NCI-H2029 treated with DMSO at 0.1 percent for 48 hours (cell line): ENCODE measurements around the gene SPOCK2.
"Not testable (repeated sequence)": the region's sequence is repeated elsewhere in the genome, so short reads cannot be mapped to it uniquely, and the experiment has no call there.

Source experiments
- DNase-seq: peaks from one replicate; lab custom pipeline; 2025; lab: John Stamatoyannopoulos, UW

Gene SPOCK2, protein sequence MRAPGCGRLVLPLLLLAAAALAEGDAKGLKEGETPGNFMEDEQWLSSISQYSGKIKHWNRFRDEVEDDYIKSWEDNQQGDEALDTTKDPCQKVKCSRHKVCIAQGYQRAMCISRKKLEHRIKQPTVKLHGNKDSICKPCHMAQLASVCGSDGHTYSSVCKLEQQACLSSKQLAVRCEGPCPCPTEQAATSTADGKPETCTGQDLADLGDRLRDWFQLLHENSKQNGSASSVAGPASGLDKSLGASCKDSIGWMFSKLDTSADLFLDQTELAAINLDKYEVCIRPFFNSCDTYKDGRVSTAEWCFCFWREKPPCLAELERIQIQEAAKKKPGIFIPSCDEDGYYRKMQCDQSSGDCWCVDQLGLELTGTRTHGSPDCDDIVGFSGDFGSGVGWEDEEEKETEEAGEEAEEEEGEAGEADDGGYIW

DNA sequence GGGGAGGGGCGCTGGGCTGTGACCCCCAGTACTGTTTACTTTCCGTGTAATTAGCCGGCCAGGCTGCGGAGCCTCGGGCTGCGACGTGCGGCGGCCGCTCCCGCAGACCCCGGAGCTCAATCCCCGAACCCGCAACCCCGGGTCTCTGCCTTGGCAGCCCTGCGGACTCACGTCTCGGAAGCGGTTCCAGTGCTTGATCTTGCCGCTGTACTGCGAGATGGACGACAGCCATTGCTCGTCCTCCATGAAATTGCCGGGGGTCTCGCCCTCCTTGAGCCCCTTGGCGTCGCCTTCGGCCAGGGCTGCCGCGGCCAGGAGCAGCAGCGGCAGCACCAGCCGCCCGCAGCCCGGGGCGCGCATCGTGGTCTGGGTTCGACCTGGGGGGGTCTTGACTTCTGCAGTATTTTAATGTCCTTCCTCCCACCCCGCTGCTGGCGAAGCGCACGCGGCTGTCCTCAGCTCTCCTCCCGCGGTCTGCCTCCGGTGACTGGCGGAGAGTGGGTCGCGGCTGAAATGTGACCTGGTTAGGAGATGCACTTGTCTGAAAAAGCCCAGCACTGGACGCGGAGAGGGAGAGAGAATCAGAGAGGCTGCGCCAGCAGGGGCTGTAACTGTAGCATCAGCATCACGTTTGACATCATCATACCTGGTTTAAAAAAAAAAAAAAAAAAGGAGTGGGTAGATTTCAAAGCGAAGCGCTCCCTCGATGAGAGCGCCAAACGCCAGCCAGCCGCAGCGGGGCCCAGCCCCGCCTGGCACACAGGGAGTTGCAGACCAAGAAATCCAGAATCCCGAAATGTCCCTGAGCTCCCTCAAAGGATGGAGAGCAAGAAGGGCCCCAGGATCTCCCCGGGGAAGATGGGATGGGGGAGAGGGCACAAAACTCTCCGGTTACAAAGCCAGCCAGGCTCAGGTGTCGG, at the start of gene SPOCK2:
Gene SPOCK2, minus strand, starts transcription at position 583 of the 920 bp plus-strand sequence. Its CDS starts 223 bp downstream, at position 360.
- no peak for DNase-seq

DNA sequence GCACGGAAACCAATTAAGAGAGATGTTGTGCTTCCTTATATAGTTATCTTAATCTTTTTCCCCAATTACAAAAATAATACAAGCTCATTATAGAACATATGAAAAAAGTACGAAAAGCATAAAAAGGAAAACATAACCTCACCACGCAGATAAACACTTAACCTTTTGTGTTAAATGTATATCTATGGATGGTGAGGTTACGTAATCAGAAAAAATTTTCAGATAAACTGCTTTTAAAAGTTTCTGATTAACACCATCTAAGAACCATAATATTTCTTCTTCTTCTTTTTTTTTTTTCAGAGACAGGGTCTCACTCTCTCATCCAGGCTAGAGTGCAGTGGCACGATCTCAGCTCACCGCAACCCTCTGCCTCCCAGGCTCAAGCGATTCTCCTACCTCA, 49.2 kb upstream of the SPOCK2 start:
- no peak for DNase-seq

DNA sequence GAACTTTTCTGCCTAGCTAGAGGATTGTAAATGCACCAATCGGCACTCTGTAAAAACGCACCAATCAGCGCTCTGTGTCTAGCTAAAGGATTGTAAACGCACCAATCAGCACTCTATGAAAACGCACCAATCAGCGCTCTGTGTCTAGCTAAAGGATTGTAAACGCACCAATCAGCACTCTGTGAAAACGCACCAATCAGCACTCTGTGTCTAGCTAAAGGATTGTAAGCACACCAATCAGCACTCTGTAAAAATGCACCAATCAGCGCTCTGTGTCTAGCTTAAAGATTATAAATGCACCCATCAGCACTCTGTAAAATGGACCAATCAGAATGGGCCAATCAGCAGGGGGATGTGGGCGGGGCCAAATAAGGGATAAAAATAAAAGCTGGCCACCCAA, 47.9 kb upstream of the SPOCK2 start:
- not testable (repeated sequence) for DNase-seq

DNA sequence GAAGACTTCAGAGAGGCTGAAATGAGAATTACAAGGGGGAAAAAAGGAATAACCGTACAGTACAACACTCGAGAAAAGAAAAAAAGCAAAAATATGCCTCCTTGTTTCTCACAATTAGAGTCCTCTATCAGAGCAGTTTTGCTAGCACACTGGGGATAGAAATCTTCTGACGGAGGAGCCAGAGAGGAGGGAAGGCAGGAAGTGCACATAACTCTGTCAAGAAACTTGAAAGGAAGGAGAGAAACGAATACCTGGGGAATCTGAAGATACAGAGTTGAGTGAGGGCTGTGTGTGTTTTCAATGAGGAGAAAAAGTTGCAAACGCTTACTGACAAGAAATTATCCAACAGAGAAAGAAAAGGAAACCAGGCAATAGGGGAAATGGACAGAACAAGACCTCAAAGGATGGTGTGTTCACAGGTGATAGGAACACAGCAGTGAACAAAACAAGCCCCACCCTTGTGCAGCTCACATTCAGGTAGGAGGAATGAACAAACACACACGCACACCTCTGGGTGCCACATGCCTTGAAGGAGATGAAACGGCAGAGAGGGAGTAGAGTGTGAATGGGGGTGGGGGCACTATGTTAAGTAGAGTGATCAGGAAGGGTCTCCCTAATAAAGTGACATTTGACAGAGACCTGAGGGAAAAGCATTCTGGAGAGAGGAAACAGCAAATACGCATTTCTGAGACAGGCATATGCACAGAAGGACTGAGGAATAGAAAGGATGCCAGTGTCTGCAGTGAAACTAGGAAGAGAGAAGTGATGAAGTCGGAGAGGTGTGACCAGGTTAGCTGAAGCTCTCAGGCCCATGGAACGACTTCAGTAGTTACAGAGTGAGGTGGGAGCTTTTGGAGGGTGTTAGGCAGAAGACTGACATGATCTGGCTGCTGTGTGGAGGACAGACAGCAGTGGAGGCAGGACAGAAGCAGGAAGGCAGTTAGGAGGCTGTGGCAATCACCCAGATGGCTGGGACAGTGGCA, 46.7 kb upstream of the SPOCK2 start:
- no peak for DNase-seq

- no peak for DNase-seq
These were observed 45.2 kb upstream of the SPOCK2 start for GRCh38 chr10:72133517-72133916.

DNA sequence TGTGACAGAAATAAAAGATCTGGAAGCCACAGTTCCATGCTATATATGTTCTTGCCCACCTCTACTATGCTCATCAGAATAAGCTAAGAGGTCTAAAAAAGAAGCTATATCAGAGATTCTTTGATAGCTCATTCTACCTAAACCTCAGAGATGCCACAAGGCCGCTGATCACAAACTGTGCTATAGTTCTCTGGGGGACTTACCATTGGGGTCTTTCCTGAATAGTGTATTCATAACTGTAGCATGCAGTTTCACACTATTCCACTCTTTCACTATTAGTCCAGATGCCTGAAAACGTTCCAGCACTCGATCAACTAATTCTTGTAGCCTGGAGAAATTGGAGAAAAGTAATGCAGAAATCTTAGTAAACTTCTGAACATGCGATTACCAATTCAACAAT, 44.5 kb upstream of the SPOCK2 start:
- no peak for DNase-seq

GRCh38 chr10:72127571-72127970, 39.2 kb upstream of the SPOCK2 start:
- DNase-seq: no peak

GRCh38 chr10:72126872-72127232, 38.5 kb upstream of the SPOCK2 start:
- DNase-seq: no peak

- DNase-seq: no peak
These were observed 38.0 kb upstream of the SPOCK2 start for GRCh38 chr10:72126184-72126871.

- DNase-seq: no peak
These were observed 36.6 kb upstream of the SPOCK2 start for GRCh38 chr10:72124989-72125388.

GRCh38 chr10:72124381-72124780, 36.0 kb upstream of the SPOCK2 start:
- no peak for DNase-seq

DNA sequence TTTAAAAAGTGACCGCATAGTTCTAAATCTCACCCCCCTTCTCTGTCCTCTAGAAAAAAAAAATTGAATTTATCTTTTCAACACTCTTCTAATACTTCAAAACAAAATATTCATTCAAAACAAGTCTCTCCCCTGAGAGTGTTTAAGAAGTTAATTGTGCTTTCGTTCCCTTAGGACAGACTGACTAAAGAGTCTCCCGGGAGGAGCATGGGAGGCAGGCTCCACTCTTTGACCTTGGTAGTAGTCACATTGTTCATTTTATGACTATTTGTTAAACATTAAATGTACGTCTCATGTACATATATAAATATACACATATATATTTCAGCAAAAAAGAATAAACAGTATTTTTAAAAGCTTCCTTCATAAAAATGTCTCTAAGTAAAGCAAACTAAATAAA, 35.3 kb upstream of the SPOCK2 start:
- no peak for DNase-seq

DNA sequence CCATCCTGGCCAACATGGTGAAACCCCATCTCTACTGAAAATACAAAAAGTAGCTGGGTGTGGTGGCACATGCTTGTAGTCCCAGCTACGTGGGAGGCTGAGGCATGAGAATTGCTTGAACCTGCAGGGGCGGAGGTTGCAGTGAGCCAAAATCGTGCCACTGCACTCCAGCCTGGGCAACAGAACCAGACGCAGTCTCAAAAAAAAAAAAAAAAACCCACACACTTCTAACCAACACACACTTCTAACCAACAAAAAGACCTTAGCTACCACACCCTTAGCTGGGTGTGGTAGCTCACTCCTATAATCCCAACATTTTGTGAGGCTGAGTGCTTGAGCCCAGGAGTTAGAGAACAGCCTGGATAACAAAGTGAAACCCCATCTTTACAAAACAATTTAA, 33.9 kb upstream of the SPOCK2 start:
- DNase-seq: no peak

GRCh38 chr10:72121389-72121788, 33.0 kb upstream of the SPOCK2 start:
- DNase-seq: no peak

GRCh38 chr10:72116372-72116771, 28.0 kb upstream of the SPOCK2 start:
- DNase-seq: no peak

DNA sequence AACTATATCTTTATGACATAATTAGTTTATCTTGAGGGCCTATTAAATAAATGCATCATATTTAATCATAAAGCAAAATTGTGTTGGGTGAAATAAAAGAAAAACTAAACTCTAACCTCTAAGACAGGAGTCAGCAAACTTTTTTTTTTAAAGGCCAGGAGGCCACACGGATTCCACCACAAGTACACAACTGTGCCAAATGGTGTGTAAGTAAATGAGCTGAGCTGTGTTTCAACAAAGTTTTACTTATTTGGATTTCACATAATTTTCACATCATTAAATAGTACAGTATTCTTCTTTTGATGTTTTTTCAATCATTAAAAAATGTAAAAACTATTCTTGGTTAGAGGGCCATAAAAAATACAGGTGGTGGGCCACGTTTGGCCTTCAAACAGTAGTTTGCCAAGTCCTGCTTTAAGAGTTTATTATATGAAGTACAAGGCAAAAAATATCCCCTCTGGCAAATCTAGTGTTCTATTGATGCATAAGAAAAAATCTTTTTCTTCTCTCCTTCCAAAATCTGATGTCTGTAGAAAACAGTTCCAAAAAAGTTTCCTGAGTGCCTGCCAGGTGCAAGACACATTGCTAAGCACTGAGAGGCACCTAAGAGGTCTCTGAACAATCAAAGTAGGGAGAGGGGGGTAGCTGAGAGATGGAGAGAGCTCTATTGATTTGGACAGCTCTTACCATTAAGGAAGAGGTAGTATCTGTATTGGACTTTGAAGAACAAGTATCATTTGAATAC, 26.5 kb upstream of the SPOCK2 start:
- DNase-seq: no peak

- no peak for DNase-seq
These were observed 22.5 kb upstream of the SPOCK2 start for GRCh38 chr10:72110673-72111401.

DNA sequence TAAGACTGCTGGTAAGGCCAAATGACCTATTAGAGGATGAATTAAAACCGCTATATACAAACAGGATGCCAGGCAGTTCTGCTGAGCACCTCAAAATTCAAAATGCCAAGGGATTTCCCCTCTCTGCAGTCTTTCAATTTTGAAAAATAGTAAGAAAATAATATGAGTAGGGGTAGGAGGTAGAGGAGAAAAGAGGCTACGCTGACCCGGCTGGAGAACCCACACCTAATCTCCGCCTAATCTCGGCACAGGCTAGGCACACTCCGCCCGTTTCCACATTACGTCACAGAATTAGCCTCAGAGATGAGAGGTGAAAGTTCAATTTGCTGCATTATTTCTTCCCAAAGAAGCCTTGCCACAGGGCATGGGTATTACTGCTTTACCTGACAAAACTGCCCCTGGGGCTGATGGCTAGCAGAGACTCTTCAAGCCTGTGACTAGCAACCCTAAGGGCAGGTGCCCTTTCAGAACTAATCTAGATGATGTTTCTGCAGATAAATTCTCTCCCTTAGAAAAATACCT, 21.3 kb upstream of the SPOCK2 start:
- DNase-seq: no peak

- no peak for DNase-seq
These were observed 20.7 kb upstream of the SPOCK2 start for GRCh38 chr10:72108830-72109635.
